BE2C (cell line): Measurements from ENCODE around the gene MAN2A1.
"Not testable (repeated sequence)": the region's sequence is repeated elsewhere in the genome, so short reads cannot be mapped to it uniquely, and the experiment has no call there.

Experiments used
- DNase-seq: peaks from one replicate; pipeline ENCODE4 v3.0.0-alpha.2; 2020
- H3K27me3 ChIP-seq: fragments of 250-450 bp; sonication (Bioruptor Pico); 2 replicates; pipeline ENCODE4 v1.5.1; 2020; ENCODE audit warnings: mild to moderate bottlenecking
- H3K36me3 ChIP-seq: fragments of 250-450 bp; sonication (Bioruptor Pico); 2 replicates; pipeline ENCODE4 v1.5.1; 2020; ENCODE audit warnings: mild to moderate bottlenecking
- H3K4me1 ChIP-seq: fragments of 250-450 bp; sonication (Bioruptor Pico); 2 replicates; pipeline ENCODE4 v1.5.1; 2020
- H3K4me3 ChIP-seq: 2 replicates; pipeline ENCODE4 v1.5.1; 2011; ENCODE audit warnings: low read depth, low read length
- H3K9me3 ChIP-seq: fragments of 250-450 bp; sonication (Bioruptor Pico); 2 replicates; pipeline ENCODE4 v1.5.1; 2020
- TF ChIP-seq, protein P1 (sequence below): IDR thresholded peaks from 2 replicates; pipeline ENCODE4 v1.5.1; 2012; ENCODE audit warnings: mild to moderate bottlenecking, low read depth, low read length

Gene MAN2A1

GRCh38 chr5:109829331-109829730 lies 139.6 kb downstream of the MAN2A1 start:
- no peaks in the 10 kb centered on the region for H3K27me3 ChIP-seq
- H3K4me3 ChIP-seq: no peak overlapping the region
- H3K9me3 ChIP-seq: no peaks in the 10 kb centered on the region
- H3K36me3 ChIP-seq: no peaks in the 10 kb centered on the region
- no peak for DNase-seq
- TF ChIP-seq, protein P1, sequence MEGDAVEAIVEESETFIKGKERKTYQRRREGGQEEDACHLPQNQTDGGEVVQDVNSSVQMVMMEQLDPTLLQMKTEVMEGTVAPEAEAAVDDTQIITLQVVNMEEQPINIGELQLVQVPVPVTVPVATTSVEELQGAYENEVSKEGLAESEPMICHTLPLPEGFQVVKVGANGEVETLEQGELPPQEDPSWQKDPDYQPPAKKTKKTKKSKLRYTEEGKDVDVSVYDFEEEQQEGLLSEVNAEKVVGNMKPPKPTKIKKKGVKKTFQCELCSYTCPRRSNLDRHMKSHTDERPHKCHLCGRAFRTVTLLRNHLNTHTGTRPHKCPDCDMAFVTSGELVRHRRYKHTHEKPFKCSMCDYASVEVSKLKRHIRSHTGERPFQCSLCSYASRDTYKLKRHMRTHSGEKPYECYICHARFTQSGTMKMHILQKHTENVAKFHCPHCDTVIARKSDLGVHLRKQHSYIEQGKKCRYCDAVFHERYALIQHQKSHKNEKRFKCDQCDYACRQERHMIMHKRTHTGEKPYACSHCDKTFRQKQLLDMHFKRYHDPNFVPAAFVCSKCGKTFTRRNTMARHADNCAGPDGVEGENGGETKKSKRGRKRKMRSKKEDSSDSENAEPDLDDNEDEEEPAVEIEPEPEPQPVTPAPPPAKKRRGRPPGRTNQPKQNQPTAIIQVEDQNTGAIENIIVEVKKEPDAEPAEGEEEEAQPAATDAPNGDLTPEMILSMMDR: no peak
- no peaks in the 10 kb centered on the region for H3K4me1 ChIP-seq

DNA sequence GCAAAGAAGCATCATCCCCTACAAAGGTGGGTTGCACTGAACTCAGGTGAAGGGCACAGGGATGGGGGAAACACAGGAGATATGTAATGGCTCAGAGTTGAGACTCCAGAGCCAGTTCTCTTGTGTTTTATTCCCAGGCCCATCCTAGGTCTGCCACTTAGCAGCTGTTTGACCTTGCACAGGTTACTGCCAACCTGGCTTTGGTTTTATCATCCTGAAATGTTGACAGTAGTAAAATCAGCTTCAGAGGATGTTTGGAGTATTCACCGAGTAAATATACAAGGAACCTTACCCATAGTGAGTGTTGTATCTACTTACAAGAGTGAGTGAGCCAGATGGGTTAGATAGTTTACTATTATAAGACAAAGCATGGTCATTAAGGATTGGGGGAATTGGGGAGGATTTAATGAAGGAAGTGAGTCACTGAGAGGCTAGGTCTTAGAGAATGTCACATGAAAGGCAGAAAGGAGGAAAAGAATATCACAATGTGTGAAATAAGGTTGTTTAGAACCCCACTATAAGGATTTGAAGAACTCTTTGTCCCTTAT lies 141.3 kb downstream of the MAN2A1 start:
- DNase-seq: no peak

GRCh38 chr5:109832207-109833188 lies 142.8 kb downstream of the MAN2A1 start:
- H3K4me3 ChIP-seq, H3K36me3 ChIP-seq, DNase-seq, H3K4me1 ChIP-seq, H3K9me3 ChIP-seq, H3K27me3 ChIP-seq: not testable (repeated sequence)

More for the DNA sequence above, 141.3 kb downstream of the MAN2A1 start:
- no peaks in the 10 kb centered on the region for H3K4me1 ChIP-seq
- H3K9me3 ChIP-seq: no peaks in the 10 kb centered on the region
- H3K4me3 ChIP-seq: no peak overlapping the region
- TF ChIP-seq, protein P1: no peak
- no peaks in the 10 kb centered on the region for H3K36me3 ChIP-seq
- H3K27me3 ChIP-seq: no peaks in the 10 kb centered on the region

- TF ChIP-seq, protein P1: no peak
- Histone ChIP-seq H3K36me3 (no peaks in the 10 kb centered on the region), H3K27me3 (no peaks in the 10 kb centered on the region), H3K4me3 (no peak overlapping the region), H3K4me1 (no peaks in the 10 kb centered on the region), H3K9me3 (no peaks in the 10 kb centered on the region)
- DNase-seq: no peak
Observed at GRCh38 chr5:109833946-109834345, 144.2 kb downstream of the MAN2A1 start.

GRCh38 chr5:109836280-109836679 lies 146.6 kb downstream of the MAN2A1 start:
- no peaks in the 10 kb centered on the region for H3K9me3 ChIP-seq
- no peaks in the 10 kb centered on the region for H3K4me1 ChIP-seq
- TF ChIP-seq, protein P1: no peak
- H3K27me3 ChIP-seq: no peaks in the 10 kb centered on the region
- H3K36me3 ChIP-seq: no peaks in the 10 kb centered on the region
- no peak for DNase-seq
- H3K4me3 ChIP-seq: no peak overlapping the region

- TF ChIP-seq, protein P1: no peak
- Histone ChIP-seq H3K9me3 (no peaks in the 10 kb centered on the region), H3K4me3 (no peak overlapping the region), H3K36me3 (no peaks in the 10 kb centered on the region), H3K27me3 (no peaks in the 10 kb centered on the region), H3K4me1 (no peaks in the 10 kb centered on the region)
- no peak for DNase-seq
Observed at GRCh38 chr5:109837231-109837861, 147.6 kb downstream of the MAN2A1 start.
